HG03196 (cell line): ENCODE results near the gene CTXN1.
"Not testable (repeated sequence)": the region's sequence is repeated elsewhere in the genome, so short reads cannot be mapped to it uniquely, and the experiment has no call there.

ENCODE experiments used
- ATAC-seq: cut with Tn5 transposase; IDR thresholded peaks from one replicate; pipeline ENCODE4 v1.9.1; 2021; ENCODE audit not compliant: unreplicated experiment

CTXN1 gene

GRCh38 chr19:7902796-7903243 is 23.1 kb downstream of the CTXN1 start:
- ATAC-seq: no peak

GRCh38 chr19:7901337-7901736 is 24.6 kb downstream of the CTXN1 start:
- no peak for ATAC-seq

GRCh38 chr19:7900931-7901330 is 25.0 kb downstream of the CTXN1 start:
- ATAC-seq: no peak

- no peak for ATAC-seq
Measured at GRCh38 chr19:7900401-7900870, 25.5 kb downstream of the CTXN1 start.

- no peak for ATAC-seq
Measured at GRCh38 chr19:7899751-7900378, 26.1 kb downstream of the CTXN1 start.

- ATAC-seq: no peak
Measured at GRCh38 chr19:7898967-7899366, 27.0 kb downstream of the CTXN1 start.

GRCh38 chr19:7897292-7897691 is 28.6 kb downstream of the CTXN1 start:
- no peak for ATAC-seq

- no peak for ATAC-seq
Measured at GRCh38 chr19:7895565-7895964, 30.4 kb downstream of the CTXN1 start.

- no peak for ATAC-seq
Measured at GRCh38 chr19:7894612-7895309, 31.2 kb downstream of the CTXN1 start.

GRCh38 chr19:7893362-7894101 is 32.4 kb downstream of the CTXN1 start:
- ATAC-seq: not testable (repeated sequence)

GRCh38 chr19:7888826-7889217 is 37.1 kb downstream of the CTXN1 start:
- ATAC-seq: no peak

- no peak for ATAC-seq
Measured at GRCh38 chr19:7888145-7888825, 37.6 kb downstream of the CTXN1 start, which contains the start of gene LRRC8E. LRRC8E (plus strand) TSS chr19:7888510; CDS start chr19:7895604, 7,094 bp downstream.

GRCh38 chr19:7887408-7888144 is 38.4 kb downstream of the CTXN1 start:
- no peak for ATAC-seq

- ATAC-seq: no peak
Measured at GRCh38 chr19:7885818-7886217, 40.1 kb downstream of the CTXN1 start.

- no peak for ATAC-seq
Measured at GRCh38 chr19:7883796-7884570, 42.0 kb downstream of the CTXN1 start.

GRCh38 chr19:7883105-7883504 is 42.8 kb downstream of the CTXN1 start:
- ATAC-seq: no peak

GRCh38 chr19:7881910-7882309 is 44.0 kb downstream of the CTXN1 start:
- ATAC-seq: no peak

- no peak for ATAC-seq
Measured at GRCh38 chr19:7879836-7880235, 46.1 kb downstream of the CTXN1 start.

GRCh38 chr19:7879111-7879807 is 46.7 kb downstream of the CTXN1 start:
- ATAC-seq: no peak
